ENCODE data around the gene PODN. TPM values are rescaled to one million over a fixed set of nuclear protein-coding genes. Genes with fewer than 3 reads are reported as not detected.

PODN gene
- total RNA-seq, 1 experiment from 2014 or later = 0.23 TPM

- no TSS peak for BruUV-seq (replicated peaks)
- in situ Hi-C loops (cut with HindIII; ENCODE audit: low pct_unique_long_range_greater_than_20kb, low sequenced_read_pairs) (no loop called here), intact Hi-C loops (cut with micrococcal nuclease; ENCODE audit: unreplicated experiment) (loop anchor here (10.0 kb wide), 1 partner anchor 126 kb away; no protein-coding TSS in a partner anchor)
- H3K27me3 ChIP-seq (ENCODE audit: control insufficient read depth, insufficient read depth, low read length) = no peaks in the 10 kb centered on the region
- ChIA-PET POLR2A (no interaction called here), CTCF (no interaction called here)
- no peaks in the 10 kb centered on the region for H3K9me3 ChIP-seq (ENCODE audit: control insufficient read depth, insufficient read depth, low read depth, low read length)
- DNase-seq (ENCODE audit: low read depth, low spot score) (no peak), ATAC-seq (no peak)
- H3K4me1 ChIP-seq (ENCODE audit: control insufficient read depth, insufficient read depth, low read length) = peaks cover 17% of the 10 kb centered on the region
- H3K4me3 ChIP-seq (ENCODE audit: low read depth in 2 of 2, low read length in 2 of 2) = no peak overlapping the region
- TF ChIP-seq TCF7L2 (IDR thresholded peaks at IDR 0.05; ENCODE audit: low read depth, low read length) (no peak), CTCF (IDR thresholded peaks at IDR 0.05) (no peak), SIN3A (IDR thresholded peaks at IDR 0.05; ENCODE audit: borderline replicate concordance, insufficient read depth, low read depth, low read length) (no peak), POLR2AphosphoS5 (IDR thresholded peaks at IDR 0.05; ENCODE audit: low read depth, low read length) (no peak), REST (IDR thresholded peaks at IDR 0.05; ENCODE audit: insufficient read depth in 1 of 2, low read depth in 2 of 2, low read length in 1 of 2) (no peak)
- H3K27ac ChIP-seq (ENCODE audit: low read length) = no peak overlapping the region
- peaks cover 5% of the 10 kb centered on the region for H3K36me3 ChIP-seq (ENCODE audit: control insufficient read depth, insufficient read depth, low read length)
Observed at GRCh38 chr1:53048960-53049573, 12.9 kb upstream of the PODN start.

GRCh38 chr1:53049574-53049967 is 12.4 kb upstream of the PODN start:
- TF ChIP-seq SIN3A (IDR thresholded peaks at IDR 0.05; ENCODE audit: borderline replicate concordance, insufficient read depth, low read depth, low read length) (no peak), TCF7L2 (IDR thresholded peaks at IDR 0.05; ENCODE audit: low read depth, low read length) (no peak), REST (IDR thresholded peaks at IDR 0.05; ENCODE audit: insufficient read depth in 1 of 2, low read depth in 2 of 2, low read length in 1 of 2) (no peak), POLR2AphosphoS5 (IDR thresholded peaks at IDR 0.05; ENCODE audit: low read depth, low read length) (no peak), CTCF (IDR thresholded peaks at IDR 0.05) (no peak)
- Histone ChIP-seq H3K27ac (ENCODE audit: low read length) (no peak overlapping the region), H3K27me3 (ENCODE audit: control insufficient read depth, insufficient read depth, low read length) (no peaks in the 10 kb centered on the region), H3K9me3 (ENCODE audit: control insufficient read depth, insufficient read depth, low read depth, low read length) (no peaks in the 10 kb centered on the region), H3K4me1 (ENCODE audit: control insufficient read depth, insufficient read depth, low read length) (peaks cover 17% of the 10 kb centered on the region), H3K36me3 (ENCODE audit: control insufficient read depth, insufficient read depth, low read length) (peaks cover 5% of the 10 kb centered on the region), H3K4me3 (ENCODE audit: low read depth in 2 of 2, low read length in 2 of 2) (no peak overlapping the region)
- BruUV-seq (replicated peaks) = no TSS peak
- ChIA-PET CTCF (no interaction called here), POLR2A (interaction anchor here (0.6 kb wide), 1 partner anchor 427 kb away, joined by 12 read pairs; no protein-coding TSS in a partner anchor)
- intact Hi-C loops (cut with micrococcal nuclease; ENCODE audit: unreplicated experiment) (loop anchor here (10.0 kb wide), 1 partner anchor 125 kb away; no protein-coding TSS in a partner anchor), in situ Hi-C loops (cut with HindIII; ENCODE audit: low pct_unique_long_range_greater_than_20kb, low sequenced_read_pairs) (no loop called here)
- no peak for ATAC-seq
- no peak for DNase-seq (ENCODE audit: low read depth, low spot score)

Measured in Panc1 (cell line).